Type B pancreatic cell (in vitro differentiated cells): ENCODE data around the gene ANK3. TPM values are rescaled to one million over a fixed set of nuclear protein-coding genes. Genes with fewer than 3 reads are reported as not detected.

ENCODE experiments used
- DNase-seq: peaks from one replicate; pipeline ENCODE4 v3.0.0; 2021; ENCODE audit warnings: mixed read lengths; ENCODE audit not compliant: unreplicated experiment; ENCODE audit errors: extremely low spot score
- H3K27ac Mint-ChIP-seq: 2 replicates; pipeline ENCODE4 v1.8.0; 2021; ENCODE audit warnings: mild to moderate bottlenecking, mixed read lengths
- H3K27me3 Mint-ChIP-seq: 2 replicates; pipeline ENCODE4 v1.8.0; 2021; ENCODE audit warnings: mixed read lengths
- H3K36me3 Mint-ChIP-seq: 2 replicates; pipeline ENCODE4 v1.8.0; 2021; ENCODE audit warnings: mixed read lengths
- H3K4me1 Mint-ChIP-seq: one replicate; pipeline ENCODE4 v1.8.0; 2021; ENCODE audit warnings: mixed read lengths; ENCODE audit not compliant: unreplicated experiment
- H3K4me3 Mint-ChIP-seq: 2 replicates; pipeline ENCODE4 v1.8.0; 2021; ENCODE audit warnings: mild to moderate bottlenecking, mixed read lengths
- H3K9me3 Mint-ChIP-seq: 2 replicates; pipeline ENCODE4 v1.8.0; 2021; ENCODE audit warnings: mixed read lengths
- total RNA-seq: library from RNA; stranded (reverse); gene quantifications from 2 replicates; pipeline ENCODE4 v1.2.1, GENCODE V29; 2021; ENCODE audit warnings: low replicate concordance
- TF ChIP-seq, protein P1 (sequence below): fragments of 200-600 bp; sonication (generic); conservative IDR thresholded peaks from 2 replicates; pipeline ENCODE4 v1.5.0; 2021; ENCODE audit warnings: antibody characterized with exemption, mild to moderate bottlenecking

Gene ANK3
- total RNA-seq, 1 donor from 2014 or later, result 90.2 TPM

DNA sequence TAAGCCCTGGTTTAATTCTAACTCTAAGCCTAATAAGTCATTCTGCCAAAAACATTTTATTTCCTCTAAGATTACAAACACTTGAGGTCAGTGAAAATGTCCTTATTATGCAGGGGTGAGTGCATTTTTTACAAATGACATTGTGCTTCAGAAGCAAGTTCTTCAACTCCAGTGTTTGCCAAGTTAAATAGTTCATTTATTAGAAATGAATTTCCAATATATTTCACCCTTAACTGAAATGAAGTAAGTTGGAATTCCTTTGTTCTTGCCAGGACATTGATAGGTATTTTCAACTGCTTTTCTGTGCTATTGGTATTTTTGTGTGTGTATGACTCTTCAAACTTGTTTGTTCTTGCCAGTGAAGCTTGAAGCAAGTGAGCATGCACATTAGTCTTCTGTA lies 393.8 kb downstream of the ANK3 start:
- TF ChIP-seq, protein P1, sequence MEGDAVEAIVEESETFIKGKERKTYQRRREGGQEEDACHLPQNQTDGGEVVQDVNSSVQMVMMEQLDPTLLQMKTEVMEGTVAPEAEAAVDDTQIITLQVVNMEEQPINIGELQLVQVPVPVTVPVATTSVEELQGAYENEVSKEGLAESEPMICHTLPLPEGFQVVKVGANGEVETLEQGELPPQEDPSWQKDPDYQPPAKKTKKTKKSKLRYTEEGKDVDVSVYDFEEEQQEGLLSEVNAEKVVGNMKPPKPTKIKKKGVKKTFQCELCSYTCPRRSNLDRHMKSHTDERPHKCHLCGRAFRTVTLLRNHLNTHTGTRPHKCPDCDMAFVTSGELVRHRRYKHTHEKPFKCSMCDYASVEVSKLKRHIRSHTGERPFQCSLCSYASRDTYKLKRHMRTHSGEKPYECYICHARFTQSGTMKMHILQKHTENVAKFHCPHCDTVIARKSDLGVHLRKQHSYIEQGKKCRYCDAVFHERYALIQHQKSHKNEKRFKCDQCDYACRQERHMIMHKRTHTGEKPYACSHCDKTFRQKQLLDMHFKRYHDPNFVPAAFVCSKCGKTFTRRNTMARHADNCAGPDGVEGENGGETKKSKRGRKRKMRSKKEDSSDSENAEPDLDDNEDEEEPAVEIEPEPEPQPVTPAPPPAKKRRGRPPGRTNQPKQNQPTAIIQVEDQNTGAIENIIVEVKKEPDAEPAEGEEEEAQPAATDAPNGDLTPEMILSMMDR, result no peak
- H3K27me3 Mint-ChIP-seq, result no peaks in the 10 kb centered on the region
- peaks cover 9% of the 10 kb centered on the region for H3K9me3 Mint-ChIP-seq
- H3K4me1 Mint-ChIP-seq, result peaks cover 34% of the 10 kb centered on the region
- no peaks in the 10 kb centered on the region for H3K36me3 Mint-ChIP-seq
- H3K27ac Mint-ChIP-seq, result peak overlapping the region; percentile 91
- DNase-seq, result no peak
- no peak overlapping the region for H3K4me3 Mint-ChIP-seq

DNA sequence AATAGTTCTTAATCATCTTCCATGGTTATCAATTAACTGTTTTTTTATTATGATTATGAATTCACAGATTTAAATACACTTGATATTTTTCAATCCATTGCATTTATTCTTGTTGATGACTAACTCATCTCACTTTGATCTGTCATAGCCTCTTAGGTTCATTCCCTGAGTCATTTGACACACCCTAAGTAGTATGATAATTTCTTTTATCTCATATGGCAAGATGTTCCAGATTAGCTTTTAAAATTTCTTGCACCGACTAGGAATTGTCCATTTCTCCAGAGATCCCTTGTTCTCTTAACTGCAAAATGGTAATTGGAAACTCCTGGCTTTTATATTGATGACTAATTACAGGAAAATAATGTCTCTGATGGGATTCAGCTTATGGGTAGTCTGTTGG lies 395.7 kb downstream of the ANK3 start:
- TF ChIP-seq, protein P1, result no peak
- Mint-ChIP-seq H3K27ac (peak overlapping the region; percentile 65), H3K36me3 (no peaks in the 10 kb centered on the region), H3K4me1 (peaks cover 34% of the 10 kb centered on the region), H3K9me3 (peaks cover 9% of the 10 kb centered on the region), H3K27me3 (no peaks in the 10 kb centered on the region), H3K4me3 (no peak overlapping the region)
- DNase-seq, result no peak

DNA sequence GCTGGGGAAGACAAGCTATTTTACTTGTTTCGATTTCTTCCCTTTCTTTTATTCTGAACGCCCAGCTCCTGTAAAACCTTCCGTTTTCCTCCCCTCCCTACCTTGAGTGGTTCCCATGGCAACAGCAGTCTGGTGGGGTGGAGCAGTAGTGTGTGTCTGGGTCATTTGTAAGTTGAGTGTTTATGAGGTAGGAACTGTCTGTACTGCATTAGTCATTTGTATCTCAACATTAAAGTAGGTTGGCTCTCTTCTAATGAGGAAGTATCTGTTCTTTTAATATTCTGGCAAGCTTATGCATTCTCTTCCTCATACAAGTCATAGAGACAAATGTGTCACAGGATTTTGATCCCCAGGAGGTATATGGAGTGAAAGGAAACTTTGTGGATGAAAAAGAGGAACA lies 398.0 kb downstream of the ANK3 start:
- Mint-ChIP-seq H3K9me3 (peaks cover 12% of the 10 kb centered on the region), H3K36me3 (peaks cover 3% of the 10 kb centered on the region), H3K4me1 (peaks cover 28% of the 10 kb centered on the region), H3K27me3 (no peaks in the 10 kb centered on the region), H3K27ac (peak overlapping the region; percentile 94), H3K4me3 (peak overlapping the region; percentile 39)
- TF ChIP-seq, protein P1, result no peak
- DNase-seq, result no peak

DNA sequence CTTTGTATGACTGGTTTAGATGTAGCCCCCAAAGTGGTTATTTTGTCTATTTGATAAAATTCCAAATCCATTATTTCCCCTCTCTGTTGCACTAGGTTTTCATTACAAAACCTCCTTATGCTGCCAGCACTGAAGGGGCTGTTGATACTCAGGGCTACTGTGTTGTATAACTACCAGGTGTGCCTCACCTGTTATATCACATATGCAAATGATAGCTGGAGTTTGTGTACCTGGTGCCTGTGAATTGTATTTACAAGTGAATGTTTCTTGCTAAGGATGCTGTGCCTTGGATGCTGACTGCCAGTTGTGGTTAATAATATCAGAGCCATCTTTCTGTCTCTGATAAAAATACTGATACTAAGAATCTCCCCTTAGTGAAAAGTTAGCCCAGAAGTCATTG lies 398.6 kb downstream of the ANK3 start:
- peak overlapping the region; percentile 18 for H3K4me3 Mint-ChIP-seq
- H3K27ac Mint-ChIP-seq, result peak overlapping the region; percentile 94
- peaks cover 3% of the 10 kb centered on the region for H3K36me3 Mint-ChIP-seq
- DNase-seq, result no peak
- H3K4me1 Mint-ChIP-seq, result peaks cover 22% of the 10 kb centered on the region
- no peaks in the 10 kb centered on the region for H3K27me3 Mint-ChIP-seq
- TF ChIP-seq, protein P1, result no peak
- peaks cover 8% of the 10 kb centered on the region for H3K9me3 Mint-ChIP-seq

DNA sequence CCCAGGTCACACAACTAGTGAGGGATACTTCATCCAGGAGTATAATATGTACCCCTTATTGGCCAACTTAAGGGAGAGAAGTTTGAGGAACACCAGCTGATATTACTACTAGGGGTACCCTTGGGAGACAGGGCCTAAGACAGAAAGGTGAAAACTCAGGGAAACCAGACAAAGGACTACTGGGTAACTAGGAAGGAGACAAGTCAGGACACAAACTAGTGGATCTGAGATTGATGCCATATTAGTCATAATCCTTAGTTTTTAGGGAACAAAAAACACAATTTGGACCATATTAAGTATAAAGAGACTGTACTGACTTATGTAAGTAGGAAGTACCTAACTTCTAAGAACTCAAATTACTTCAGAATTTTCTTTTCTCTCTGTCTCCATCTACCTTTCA lies 404.0 kb downstream of the ANK3 start:
- H3K4me3 Mint-ChIP-seq, result no peak overlapping the region
- peaks cover 3% of the 10 kb centered on the region for H3K36me3 Mint-ChIP-seq
- peaks cover 3% of the 10 kb centered on the region for H3K9me3 Mint-ChIP-seq
- no peaks in the 10 kb centered on the region for H3K27me3 Mint-ChIP-seq
- H3K4me1 Mint-ChIP-seq, result peaks cover 8% of the 10 kb centered on the region
- TF ChIP-seq, protein P1, result no peak
- no peak for DNase-seq
- no peak overlapping the region for H3K27ac Mint-ChIP-seq

DNA sequence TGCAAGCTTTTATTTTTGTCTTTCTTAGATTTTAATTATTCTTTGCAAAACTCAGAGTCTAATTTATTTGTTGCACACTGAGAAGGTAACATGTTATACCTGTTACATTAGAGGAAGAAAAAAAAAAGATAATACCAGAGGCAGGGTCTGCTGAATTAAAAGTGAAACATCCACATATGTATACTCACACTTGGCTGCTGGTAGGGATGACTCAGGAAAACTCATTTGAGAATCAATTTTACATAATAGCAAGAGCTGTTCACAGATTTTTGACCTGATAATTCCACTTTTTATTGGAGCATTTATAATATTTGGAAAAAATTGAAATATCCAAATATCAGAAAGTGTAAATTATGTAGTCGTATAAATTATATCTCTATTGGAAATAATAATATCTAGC lies 405.3 kb downstream of the ANK3 start:
- DNase-seq, result no peak
- Mint-ChIP-seq H3K9me3 (peaks cover 3% of the 10 kb centered on the region), H3K4me1 (peaks cover 8% of the 10 kb centered on the region), H3K27me3 (no peaks in the 10 kb centered on the region), H3K4me3 (no peak overlapping the region), H3K27ac (no peak overlapping the region), H3K36me3 (peaks cover 3% of the 10 kb centered on the region)
- TF ChIP-seq, protein P1, result no peak
